GM19324 (cell line): Measurements from ENCODE around the gene SYCE3.

Experiments
- ATAC-seq: cut with Tn5 transposase; IDR thresholded peaks from one replicate; pipeline ENCODE4 v1.9.1; 2021; ENCODE audit warnings: mild to moderate bottlenecking, moderate library complexity; ENCODE audit not compliant: unreplicated experiment, low FRiP score

The SYCE3 gene

GRCh38 chr22:50600967-50601668 is 38.4 kb upstream of the SYCE3 start:
- ATAC-seq: no peak

- no peak for ATAC-seq
Measured at GRCh38 chr22:50600538-50600937, 37.8 kb upstream of the SYCE3 start, which contains the start of gene MAPK8IP2. Gene MAPK8IP2, plus strand, starts transcription at chr22:50600793. Its CDS starts 26 bp downstream, at chr22:50600819.

- no peak for ATAC-seq
Measured at GRCh38 chr22:50599816-50600455, 37.2 kb upstream of the SYCE3 start.

GRCh38 chr22:50597097-50597496 is 34.4 kb upstream of the SYCE3 start:
- ATAC-seq: no peak

- no peak for ATAC-seq
Measured at GRCh38 chr22:50595189-50595588, 32.5 kb upstream of the SYCE3 start.

- no peak for ATAC-seq
Measured at GRCh38 chr22:50587407-50587806, 24.7 kb upstream of the SYCE3 start.

GRCh38 chr22:50586416-50586815 is 23.7 kb upstream of the SYCE3 start:
- no peak for ATAC-seq

GRCh38 chr22:50585781-50586180 is 23.1 kb upstream of the SYCE3 start:
- no peak for ATAC-seq

- no peak for ATAC-seq
Measured at GRCh38 chr22:50585238-50585637, 22.5 kb upstream of the SYCE3 start.

- no peak for ATAC-seq
Measured at GRCh38 chr22:50584106-50585096, 21.7 kb upstream of the SYCE3 start.

- ATAC-seq: peak; percentile 31
Measured at GRCh38 chr22:50583294-50583861, 20.7 kb upstream of the SYCE3 start.

GRCh38 chr22:50582493-50583293 is 20.0 kb upstream of the SYCE3 start, which contains the start of gene CHKB:
Gene CHKB, minus strand, starts transcription at chr22:50582849. Its CDS starts 68 bp downstream, at chr22:50582781.
- peak; percentile 94 for ATAC-seq

GRCh38 chr22:50581950-50582492 is 19.3 kb upstream of the SYCE3 start:
- peak; percentile 30 for ATAC-seq

- ATAC-seq: no peak
Measured at GRCh38 chr22:50581031-50581949, 18.6 kb upstream of the SYCE3 start.

GRCh38 chr22:50579752-50580151 is 17.0 kb upstream of the SYCE3 start:
- no peak for ATAC-seq

- ATAC-seq: no peak
Measured at GRCh38 chr22:50578776-50579310, 16.1 kb upstream of the SYCE3 start.

- no peak for ATAC-seq
Measured at GRCh38 chr22:50577987-50578775, 15.5 kb upstream of the SYCE3 start, which contains the start of gene CPT1B. Gene CPT1B, minus strand, starts transcription at chr22:50578427. Its CDS starts 512 bp downstream, at chr22:50577915.
